Activated gamma-delta T cell treated with Interleukin-2 at 50 U/mL for 16 hours (primary cell): ENCODE measurements around the gene SKIC2.

Source experiments
- DNase-seq: peaks from one replicate; pipeline ENCODE4 v3.0.0-alpha.2; 2020

Gene SKIC2

DNA sequence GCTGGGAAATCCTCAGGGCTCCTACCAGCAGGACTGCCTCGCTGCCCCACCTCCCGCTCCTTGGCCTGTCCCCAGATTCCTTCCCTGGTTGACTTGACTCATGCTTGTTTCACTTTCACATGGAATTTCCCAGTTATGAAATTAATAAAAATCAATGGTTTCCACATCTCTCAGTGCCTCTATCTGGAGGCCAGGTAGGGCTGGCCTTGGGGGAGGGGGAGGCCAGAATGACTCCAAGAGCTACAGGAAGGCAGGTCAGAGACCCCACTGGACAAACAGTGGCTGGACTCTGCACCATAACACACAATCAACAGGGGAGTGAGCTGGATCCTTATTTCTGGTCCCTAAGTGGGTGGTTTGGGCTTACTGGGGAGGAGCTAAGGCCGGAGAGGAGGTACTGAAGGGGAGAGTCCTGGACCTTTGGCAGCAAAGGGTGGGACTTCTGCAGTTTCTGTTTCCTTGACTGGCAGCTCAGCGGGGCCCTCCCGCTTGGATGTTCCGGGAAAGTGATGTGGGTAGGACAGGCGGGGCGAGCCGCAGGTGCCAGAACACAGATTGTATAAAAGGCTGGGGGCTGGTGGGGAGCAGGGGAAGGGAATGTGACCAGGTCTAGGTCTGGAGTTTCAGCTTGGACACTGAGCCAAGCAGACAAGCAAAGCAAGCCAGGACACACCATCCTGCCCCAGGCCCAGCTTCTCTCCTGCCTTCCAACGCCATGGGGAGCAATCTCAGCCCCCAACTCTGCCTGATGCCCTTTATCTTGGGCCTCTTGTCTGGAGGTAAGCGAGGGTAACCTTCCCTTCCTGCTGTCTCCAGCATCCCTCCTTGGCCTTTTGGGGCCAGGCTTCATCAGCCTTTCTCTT lies 13.2 kb upstream of the SKIC2 start, which contains the start of gene CFB:
TSS of gene CFB (plus strand) at position 589 of the 863 bp plus-strand sequence. CDS start at position 716, 127 bp downstream.
- no peak for DNase-seq

DNA sequence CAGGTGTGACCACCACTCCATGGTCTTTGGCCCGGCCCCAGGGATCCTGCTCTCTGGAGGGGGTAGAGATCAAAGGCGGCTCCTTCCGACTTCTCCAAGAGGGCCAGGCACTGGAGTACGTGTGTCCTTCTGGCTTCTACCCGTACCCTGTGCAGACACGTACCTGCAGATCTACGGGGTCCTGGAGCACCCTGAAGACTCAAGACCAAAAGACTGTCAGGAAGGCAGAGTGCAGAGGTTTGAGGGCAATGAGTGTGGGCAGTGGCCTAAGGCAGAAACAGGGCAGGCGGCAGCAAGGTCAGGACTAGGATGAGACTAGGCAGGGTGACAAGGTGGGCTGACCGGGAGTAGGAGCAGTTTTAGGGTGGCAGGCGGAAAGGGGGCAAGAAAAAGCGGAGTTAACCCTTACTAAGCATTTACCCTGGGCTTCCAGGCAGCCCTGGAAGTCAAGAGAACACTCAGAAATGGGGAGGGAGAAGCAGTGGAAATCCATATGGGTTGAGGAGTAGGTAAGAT lies 12.5 kb upstream of the SKIC2 start:
- no peak for DNase-seq

DNA sequence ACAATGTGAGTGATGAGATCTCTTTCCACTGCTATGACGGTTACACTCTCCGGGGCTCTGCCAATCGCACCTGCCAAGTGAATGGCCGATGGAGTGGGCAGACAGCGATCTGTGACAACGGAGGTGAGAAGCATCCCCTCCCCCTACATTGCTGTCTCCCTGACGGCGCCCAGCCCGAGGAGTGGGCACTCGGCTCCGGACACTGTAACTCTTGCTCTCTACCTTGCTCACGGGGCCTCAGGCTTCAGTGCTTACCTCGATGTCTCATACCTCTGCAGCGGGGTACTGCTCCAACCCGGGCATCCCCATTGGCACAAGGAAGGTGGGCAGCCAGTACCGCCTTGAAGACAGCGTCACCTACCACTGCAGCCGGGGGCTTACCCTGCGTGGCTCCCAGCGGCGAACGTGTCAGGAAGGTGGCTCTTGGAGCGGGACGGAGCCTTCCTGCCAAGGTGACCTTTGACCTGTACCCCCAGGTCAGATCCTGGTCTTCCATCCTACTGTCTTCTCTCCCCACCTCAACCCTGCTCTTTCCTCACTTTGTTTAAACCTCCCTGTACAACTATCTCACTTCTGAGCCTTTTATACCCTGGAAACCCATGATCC lies 11.8 kb upstream of the SKIC2 start:
- no peak for DNase-seq

DNA sequence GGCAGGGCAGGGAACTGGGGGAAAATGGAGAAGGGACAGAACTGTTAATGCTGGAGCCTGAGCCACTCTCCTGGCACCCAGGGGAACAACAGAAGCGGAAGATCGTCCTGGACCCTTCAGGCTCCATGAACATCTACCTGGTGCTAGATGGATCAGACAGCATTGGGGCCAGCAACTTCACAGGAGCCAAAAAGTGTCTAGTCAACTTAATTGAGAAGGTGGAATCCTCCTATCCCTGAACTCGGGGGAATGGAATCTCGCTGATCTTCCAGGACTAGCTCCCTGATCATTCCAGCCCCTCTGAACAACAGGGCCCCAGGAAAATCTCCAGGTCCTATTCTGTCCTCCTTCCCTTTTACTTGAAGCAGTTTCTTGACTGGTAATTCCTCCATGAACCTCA lies 11.1 kb upstream of the SKIC2 start:
- no peak for DNase-seq

DNA sequence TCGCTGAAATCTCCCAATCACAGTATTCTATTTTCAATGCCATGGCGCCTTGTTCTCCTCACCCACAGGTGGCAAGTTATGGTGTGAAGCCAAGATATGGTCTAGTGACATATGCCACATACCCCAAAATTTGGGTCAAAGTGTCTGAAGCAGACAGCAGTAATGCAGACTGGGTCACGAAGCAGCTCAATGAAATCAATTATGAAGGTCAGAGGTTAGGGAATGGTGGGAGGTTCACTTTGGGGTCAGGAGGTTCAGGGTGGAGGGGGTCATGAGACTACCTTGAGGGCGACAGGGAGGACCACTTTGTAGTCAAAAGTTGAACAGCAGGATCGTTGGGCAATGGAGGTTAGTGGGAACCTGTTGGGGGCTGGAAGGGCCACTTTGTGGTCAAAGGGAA lies 10.7 kb upstream of the SKIC2 start:
- DNase-seq: no peak

DNA sequence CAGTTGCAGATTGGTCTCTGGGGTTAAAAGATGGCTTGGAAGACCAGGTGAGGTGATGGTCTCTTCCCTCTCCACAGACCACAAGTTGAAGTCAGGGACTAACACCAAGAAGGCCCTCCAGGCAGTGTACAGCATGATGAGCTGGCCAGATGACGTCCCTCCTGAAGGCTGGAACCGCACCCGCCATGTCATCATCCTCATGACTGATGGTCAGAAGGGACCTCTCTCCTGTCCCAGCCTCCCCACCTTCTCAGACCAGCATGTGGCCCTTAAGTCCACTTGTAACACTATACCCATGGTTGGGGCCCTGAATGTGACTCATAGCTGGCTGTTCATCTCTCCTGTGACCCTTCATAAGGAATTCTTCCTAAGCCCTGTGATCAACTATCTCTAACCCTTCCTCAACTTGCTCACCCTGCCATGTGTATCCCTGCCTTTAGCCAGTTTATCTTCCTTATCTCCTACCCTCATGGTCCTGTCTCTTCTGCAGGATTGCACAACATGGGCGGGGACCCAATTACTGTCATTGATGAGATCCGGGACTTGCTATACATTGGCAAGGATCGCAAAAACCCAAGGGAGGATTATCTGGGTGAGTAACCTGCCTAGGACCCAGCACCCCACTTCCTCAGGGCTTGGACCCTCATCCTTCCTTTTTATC lies 10.1 kb upstream of the SKIC2 start:
- no peak for DNase-seq

DNA sequence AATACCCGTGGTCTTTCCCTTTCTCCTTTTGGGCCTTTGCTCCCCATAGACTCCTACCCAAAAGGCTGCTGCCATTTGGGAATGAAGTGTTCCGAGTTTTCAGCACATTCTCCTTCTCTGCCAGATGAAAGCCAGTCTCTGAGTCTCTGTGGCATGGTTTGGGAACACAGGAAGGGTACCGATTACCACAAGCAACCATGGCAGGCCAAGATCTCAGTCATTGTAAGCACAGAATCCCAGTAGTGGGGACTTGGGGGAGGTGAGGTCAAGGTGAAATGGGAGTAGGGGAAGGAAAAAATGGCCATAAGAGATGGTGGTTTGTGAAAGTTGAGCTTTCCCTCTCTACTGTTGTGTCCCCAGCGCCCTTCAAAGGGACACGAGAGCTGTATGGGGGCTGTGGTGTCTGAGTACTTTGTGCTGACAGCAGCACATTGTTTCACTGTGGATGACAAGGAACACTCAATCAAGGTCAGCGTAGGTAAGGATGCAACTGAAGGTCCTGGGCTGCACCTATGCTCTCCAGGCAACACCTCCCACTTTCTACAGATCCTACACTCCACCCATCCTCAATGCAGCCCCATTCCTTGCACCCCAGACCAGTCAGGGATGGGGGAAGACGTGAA lies 8.9 kb upstream of the SKIC2 start:
- no peak for DNase-seq

DNA sequence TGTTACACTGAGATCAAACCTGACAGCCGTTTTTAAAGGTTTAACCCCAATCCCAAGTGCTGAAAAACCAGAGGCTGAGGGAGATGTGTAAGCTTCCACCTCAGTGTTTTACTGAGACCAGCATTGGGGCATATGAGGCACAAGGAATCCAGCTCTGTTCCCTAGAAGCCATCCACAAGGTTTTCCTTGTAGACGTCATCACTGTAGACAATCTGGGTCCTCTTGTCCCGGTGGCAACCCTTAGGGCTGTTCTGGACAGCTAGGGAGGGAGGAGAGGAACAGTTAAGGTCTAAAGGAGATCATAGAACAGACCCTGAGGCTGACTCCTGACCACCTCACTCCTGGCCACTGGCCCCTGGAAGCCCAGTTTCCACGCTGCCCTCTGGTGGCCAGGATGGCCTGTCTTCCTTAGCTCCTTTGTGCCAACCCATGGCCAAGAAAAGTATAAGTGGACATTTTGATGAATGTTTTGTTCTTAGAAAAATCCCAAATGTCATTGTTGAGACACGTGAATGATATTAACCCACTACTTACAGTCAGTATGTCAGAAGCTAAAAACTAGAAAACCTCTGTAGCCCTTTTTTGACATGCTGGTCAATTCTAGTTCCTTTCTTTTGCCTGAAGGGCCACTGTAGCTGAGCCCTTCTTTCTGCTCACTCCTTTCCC lies 6.7 kb upstream of the SKIC2 start:
- DNase-seq: peak; percentile 30

DNA sequence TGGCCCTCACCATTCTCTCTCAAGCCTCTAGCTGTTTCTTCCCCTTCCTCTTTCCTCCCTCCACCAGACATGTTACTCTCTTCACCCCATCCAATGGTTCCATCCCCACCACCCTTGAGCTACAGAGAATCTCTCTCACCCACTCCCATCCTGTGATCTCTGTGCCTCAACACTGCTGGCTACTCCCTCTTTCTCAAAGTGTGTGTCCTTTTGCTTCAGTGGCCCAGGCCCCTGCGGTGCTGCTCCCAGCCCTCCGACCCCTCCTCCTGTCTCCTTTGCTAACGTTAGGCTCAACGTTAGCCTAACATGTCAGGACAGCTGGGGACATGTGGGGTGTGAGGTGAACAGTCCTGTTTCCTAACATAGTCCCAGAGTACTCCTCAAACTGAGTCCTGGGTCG lies 6.1 kb upstream of the SKIC2 start:
- DNase-seq: no peak

DNA sequence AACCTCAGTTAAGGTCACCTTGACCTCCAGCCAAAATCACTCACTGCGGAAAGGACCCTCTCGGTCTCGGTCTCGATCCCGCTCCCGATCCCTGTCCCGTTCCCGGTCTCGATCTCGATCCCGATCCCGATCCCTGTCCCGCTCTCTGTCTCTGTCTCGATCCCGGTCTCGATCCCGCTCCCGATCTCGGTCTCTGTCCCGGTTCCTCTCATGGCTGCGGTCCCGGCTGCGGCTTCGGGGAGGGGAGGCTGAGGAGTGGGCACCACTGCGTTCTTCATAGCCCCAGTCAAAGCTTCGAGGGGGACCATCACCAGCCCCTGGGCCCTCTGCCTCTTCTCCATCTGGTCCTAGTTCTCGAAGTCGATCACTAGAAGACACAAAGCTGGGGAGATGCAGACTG lies 4.5 kb upstream of the SKIC2 start:
- DNase-seq: no peak

DNA sequence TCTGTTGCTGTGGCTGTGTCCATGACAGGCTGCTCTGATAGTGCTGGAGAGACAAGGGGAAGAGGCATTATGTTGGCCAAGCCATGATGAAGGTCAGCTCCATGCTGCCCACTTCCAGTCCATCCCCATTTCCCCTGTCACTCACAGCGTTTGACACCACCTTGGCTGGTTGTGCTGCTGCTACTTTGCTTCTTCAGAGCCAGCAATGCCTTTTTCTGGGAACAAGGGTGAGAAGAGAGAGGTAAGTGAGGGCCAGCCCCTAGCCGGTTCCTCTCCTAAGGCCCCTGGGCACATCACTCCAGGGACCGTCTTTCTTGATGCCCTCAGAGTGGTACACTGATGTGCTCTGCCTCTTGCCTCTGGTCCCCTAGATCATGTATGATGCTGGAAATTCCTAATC lies 2.2 kb upstream of the SKIC2 start:
- no peak for DNase-seq

DNA sequence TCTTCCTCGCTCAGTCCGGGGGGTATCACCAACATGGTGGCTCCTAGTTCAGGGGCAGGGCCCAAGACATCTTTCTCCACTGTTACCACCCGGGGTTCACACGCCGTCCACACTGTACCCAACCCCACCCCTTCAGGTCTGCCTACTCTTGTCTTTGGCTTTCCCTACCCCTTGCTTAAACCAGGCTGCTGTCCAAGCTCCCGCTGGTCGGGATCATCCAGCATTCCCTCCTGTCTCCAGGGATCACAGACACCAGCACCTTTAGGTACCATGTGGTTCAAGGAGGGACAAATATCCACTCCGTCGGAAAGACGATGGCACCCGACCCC lies 599 bp upstream of the SKIC2 start:
- DNase-seq: no peak

DNA sequence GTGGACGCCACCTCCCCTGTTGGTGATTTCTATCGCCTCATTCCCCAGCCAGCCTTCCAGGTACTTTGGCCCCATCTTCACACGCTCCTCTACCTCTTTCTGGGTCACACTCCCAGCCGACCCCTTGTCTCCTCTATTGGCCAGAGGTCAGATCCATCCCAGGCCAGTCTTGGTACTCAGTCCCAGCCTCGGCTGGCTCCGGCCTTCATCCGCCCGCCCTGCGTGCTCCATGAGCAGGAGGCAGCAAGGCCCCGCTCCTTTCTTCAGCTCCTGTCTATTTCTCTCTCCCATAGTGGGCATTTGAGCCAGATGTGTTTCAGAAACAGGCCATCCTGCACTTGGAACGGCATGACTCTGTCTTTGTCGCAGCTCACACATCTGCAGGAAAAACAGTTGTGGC lies 2.6 kb downstream of the SKIC2 start:
- no peak for DNase-seq

DNA sequence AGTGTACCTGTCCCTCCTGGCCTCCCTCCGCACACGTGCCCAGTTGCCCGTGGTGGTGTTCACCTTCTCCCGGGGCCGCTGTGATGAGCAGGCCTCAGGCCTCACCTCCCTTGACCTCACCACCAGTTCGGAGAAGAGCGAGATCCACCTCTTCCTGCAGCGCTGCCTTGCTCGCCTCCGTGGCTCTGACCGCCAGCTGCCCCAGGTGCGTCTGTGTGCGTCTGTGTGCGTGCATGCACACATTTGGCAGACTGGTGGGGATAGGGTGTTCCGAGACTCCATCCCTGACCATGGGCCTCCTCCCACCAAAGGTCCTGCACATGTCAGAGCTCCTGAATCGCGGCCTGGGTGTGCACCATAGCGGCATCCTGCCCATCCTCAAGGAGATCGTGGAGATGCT lies 4.9 kb downstream of the SKIC2 start:
- DNase-seq: no peak

DNA sequence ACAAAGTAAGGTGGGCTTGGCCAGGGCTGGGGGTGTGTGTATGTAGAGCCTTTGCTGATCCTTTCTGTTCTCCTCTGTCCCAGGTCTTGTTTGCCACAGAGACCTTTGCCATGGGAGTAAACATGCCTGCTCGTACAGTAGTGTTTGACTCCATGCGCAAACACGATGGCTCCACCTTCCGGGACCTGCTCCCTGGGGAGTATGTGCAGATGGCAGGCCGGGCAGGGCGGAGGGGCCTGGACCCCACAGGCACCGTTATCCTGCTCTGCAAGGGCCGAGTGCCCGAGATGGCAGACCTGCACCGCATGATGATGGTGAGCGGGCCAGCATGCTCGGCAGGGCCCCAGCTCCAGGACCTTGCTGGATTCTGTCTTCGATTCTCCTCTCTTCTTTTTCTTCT lies 6.7 kb downstream of the SKIC2 start:
- DNase-seq: no peak

DNA sequence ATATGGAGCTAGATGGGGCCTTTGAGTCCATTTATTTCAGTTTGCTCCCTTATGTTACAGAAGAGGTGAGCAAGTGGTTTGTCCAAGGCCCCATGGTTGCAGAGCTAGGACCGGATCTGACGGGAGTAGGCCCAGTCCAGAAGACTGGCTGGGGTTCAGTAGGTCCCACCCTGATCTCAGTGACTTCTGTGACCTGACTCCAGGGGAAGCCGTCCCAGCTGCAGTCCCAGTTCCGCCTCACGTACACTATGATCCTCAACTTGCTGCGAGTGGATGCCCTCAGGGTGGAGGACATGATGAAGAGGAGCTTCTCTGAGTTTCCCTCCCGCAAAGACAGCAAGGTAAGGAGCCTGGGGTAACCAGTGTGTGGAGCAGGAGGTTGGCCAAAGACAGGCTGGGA lies 7.5 kb downstream of the SKIC2 start:
- DNase-seq: no peak

DNA sequence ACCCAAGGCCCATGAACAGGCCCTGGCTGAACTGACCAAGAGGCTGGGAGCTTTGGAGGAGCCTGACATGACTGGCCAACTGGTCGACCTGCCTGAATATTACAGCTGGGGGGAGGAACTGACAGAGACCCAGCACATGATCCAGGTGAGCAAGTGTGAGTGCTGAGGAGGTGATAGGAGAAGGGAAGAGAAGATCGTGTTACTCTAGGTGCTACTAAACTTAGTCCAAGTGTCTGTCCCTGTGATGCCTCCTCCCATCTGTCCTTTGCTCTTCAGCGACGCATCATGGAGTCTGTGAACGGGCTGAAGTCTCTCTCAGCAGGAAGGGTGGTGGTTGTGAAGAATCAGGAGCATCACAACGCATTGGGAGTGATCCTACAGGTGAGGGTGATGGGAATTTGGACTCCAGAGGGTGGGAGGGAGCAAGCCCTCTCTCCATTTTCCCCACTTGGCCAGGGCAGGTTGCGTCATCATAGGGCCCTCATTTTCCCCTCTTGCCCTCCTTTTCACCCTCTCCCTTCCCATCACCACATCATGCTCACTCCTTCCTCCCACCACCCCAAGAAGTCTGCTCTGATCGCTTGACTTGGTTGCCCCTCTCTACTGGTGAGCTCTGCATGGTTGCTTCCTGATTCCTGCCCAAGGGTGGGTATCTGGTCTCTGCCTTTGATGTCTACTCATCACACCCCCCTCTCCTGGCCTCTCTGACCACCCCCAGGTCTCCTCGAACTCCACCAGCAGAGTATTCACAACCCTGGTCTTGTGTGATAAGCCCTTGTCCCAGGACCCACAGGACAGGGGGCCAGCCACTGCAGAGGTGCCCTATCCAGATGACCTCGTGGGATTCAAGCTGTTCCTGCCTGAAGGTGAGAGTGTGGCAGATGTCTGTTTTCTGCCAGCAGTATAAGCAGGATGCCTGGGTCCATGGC lies 8.3 kb downstream of the SKIC2 start:
- DNase-seq: no peak

DNA sequence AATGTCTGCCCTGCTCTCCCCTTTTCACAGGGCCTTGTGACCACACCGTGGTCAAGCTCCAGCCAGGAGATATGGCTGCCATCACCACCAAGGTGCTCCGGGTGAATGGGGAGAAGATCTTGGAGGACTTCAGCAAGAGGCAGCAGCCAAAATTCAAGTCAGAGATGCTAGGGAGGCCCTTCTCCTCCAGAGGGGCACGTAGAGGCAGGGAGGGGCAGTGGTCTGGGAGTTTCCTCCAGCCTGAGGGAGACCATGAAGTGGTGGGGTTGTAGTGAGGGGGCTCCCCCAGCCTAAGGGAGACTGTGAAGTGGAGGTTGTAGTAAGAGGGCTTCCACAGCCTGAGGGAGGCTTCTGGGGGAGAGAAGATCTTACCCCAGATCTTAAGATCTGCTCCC lies 8.9 kb downstream of the SKIC2 start:
- no peak for DNase-seq

DNA sequence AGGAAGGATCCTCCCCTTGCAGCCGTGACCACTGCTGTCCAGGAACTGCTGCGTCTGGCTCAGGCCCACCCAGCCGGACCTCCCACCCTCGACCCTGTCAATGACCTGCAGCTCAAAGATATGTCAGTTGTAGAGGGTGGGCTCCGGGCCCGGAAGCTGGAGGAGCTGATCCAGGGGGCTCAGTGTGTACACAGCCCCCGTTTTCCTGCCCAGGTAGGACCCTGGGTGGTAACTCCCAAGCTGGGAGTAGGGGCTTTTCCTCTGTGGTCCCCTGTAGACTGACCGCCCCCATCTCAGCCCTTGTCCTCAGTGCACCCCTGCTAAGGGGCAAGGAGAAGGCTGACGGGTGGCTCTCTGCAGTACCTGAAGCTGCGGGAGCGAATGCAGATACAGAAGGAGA lies 9.4 kb downstream of the SKIC2 start:
- no peak for DNase-seq

DNA sequence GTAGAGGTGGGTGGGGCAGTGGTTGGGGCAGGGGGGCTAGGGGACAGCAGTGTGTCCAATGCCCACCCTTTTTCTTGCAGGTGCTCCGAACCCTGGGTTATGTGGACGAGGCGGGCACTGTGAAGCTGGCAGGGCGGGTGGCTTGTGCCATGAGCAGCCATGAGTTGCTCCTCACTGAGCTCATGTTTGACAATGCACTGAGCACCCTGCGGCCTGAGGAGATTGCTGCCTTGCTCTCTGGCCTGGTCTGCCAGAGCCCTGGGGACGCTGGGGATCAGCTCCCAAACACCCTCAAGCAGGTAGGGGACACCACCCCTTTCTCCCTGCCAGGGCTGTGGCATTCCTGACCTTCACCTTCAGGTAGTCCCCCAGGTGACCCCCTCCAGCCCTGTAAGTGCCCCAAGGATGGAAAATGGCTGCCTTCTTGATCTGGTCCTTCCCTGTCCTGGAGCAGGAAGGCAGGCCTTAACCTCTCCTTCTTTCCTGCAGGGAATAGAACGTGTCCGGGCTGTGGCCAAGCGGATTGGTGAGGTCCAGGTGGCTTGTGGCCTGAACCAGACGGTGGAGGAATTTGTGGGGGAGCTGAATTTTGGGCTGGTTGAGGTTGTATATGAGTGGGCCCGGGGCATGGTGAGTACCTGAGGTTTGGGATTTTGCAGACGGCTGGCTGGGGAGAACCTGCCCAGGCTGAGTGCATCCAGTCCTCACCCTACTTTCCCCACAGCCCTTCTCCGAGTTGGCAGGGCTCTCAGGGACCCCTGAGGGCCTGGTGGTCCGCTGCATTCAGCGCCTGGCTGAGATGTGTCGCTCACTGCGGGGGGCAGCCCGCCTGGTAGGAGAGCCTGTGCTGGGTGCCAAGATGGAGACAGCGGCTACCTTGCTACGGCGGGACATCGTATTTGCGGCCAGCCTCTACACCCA lies 10.1 kb downstream of the SKIC2 start:
- DNase-seq: no peak
